Subcutaneous adipose tissue (tissue), 4 donors: ENCODE data around the gene HLA-DQA1. TPM values are rescaled to one million over a fixed set of nuclear protein-coding genes. Genes with fewer than 3 reads are reported as not detected.

Experiments
- total RNA-seq, 4 donors: library from RNA; depleted of rRNA; stranded (reverse); fragments of >200 nt; gene quantifications; one replicate each; pipeline ENCODE4 v1.1.0, GENCODE V29; 2016
- TF ChIP-seq, protein P1 (sequence below): fragments of 450-650 bp; IDR thresholded peaks from one replicate; pipeline ENCODE4 v1.5.1; 2016; ENCODE audit warnings: low read depth, mild to moderate bottlenecking, control low read depth, antibody characterized with exemption, moderate library complexity

The HLA-DQA1 gene
- total RNA-seq, 4 donors from 2014 or later: 6.6 to 18.5 (median 11.4) TPM

GRCh38 chr6:32639440-32640394 lies 2.5 kb downstream of the HLA-DQA1 start:
- TF ChIP-seq, protein P1, sequence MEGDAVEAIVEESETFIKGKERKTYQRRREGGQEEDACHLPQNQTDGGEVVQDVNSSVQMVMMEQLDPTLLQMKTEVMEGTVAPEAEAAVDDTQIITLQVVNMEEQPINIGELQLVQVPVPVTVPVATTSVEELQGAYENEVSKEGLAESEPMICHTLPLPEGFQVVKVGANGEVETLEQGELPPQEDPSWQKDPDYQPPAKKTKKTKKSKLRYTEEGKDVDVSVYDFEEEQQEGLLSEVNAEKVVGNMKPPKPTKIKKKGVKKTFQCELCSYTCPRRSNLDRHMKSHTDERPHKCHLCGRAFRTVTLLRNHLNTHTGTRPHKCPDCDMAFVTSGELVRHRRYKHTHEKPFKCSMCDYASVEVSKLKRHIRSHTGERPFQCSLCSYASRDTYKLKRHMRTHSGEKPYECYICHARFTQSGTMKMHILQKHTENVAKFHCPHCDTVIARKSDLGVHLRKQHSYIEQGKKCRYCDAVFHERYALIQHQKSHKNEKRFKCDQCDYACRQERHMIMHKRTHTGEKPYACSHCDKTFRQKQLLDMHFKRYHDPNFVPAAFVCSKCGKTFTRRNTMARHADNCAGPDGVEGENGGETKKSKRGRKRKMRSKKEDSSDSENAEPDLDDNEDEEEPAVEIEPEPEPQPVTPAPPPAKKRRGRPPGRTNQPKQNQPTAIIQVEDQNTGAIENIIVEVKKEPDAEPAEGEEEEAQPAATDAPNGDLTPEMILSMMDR: no peak

DNA sequence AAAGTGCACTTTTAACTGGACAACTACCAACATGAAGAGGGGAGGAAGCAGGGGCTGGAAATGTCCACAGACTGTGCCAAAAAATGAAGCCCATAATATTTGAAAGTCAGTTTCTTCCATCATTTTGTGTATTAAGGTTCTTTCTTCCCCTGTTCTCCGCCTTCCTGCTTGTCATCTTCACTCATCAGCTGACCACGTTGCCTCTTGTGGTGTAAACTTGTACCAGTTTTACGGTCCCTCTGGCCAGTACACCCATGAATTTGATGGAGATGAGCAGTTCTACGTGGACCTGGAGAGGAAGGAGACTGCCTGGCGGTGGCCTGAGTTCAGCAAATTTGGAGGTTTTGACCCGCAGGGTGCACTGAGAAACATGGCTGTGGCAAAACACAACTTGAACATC lies 3.9 kb downstream of the HLA-DQA1 start:
- TF ChIP-seq, protein P1: no peak

GRCh38 chr6:32642720-32643106 lies 5.5 kb downstream of the HLA-DQA1 start:
- TF ChIP-seq, protein P1: no peak

GRCh38 chr6:32643904-32644303 lies 6.7 kb downstream of the HLA-DQA1 start:
- TF ChIP-seq, protein P1: no peak

GRCh38 chr6:32645047-32645703 lies 8.0 kb downstream of the HLA-DQA1 start:
- TF ChIP-seq, protein P1: no peak

DNA sequence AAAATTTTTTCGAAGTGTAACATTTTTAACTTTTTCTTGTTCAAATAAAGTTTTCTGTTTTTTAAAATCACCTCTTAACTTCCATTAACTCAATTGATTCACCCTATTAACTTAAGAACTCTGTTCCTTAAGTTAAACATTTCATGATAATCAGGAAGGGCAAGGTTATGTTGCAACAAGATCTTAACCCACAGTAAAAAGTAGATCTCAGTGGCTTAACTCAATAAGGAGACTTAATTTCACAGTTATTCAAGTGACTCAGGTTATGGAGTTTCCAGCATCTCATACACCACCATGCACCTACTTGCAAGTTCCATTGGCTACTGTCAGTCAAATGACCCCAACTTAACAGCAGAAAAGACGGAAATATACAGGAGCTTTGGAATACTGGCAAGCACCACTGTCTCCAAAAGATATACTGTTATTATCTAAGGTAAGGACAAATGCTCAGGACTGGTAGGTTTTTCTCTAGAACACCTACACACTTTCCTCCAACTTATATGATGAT lies 18.1 kb downstream of the HLA-DQA1 start:
- TF ChIP-seq, protein P1: no peak
